HG03342 (cell line): Measurements from ENCODE around the gene CDH13.
A peak's percentile ranks its signal among the peaks of the same experiment; 100 is the strongest.

Source experiments
- ATAC-seq: cut with Tn5 transposase; IDR thresholded peaks from one replicate; pipeline ENCODE4 v1.9.1; 2021; ENCODE audit warnings: mild to moderate bottlenecking, moderate library complexity; ENCODE audit not compliant: unreplicated experiment

The CDH13 gene

GRCh38 chr16:83579027-83579426, 952.3 kb downstream of the CDH13 start:
- ATAC-seq = no peak

DNA sequence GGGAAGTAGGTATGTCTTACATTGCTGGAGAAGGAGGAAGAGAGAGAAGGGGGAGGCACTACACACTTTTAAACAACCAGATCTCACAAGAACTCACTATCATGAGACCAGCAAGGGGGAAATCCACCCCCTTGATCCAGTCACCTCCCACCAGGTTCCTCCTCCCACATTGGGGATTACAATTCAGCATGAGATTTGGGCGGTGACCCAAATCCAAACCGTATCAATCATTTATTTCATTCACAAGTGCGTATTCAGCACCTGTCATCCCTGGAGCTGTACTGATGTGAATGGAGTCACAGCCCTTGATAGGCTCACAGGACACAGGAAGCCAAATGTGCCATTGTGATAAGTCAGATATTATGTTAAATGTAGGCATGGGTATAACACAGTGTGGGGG, 952.7 kb downstream of the CDH13 start:
- no peak for ATAC-seq

DNA sequence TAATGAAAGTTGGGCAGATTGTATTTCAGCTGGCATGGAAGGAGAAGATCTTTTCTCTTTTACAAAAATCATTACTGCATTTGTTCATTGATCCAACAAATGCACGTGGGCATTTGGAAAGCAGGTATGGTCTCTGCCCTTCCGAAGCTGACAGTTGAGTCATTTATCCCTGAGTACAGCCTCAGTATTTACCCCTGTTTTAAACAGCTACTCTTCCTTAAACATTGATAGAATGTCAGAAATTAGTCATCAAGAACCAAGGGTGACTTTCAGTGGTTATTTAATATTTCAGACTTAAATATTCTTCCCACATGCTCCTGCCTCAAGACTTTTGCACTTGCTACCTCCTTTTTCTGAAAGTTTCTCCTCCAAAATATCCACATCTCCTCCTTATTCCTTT, 954.3 kb downstream of the CDH13 start:
- ATAC-seq = peak; percentile 70

DNA sequence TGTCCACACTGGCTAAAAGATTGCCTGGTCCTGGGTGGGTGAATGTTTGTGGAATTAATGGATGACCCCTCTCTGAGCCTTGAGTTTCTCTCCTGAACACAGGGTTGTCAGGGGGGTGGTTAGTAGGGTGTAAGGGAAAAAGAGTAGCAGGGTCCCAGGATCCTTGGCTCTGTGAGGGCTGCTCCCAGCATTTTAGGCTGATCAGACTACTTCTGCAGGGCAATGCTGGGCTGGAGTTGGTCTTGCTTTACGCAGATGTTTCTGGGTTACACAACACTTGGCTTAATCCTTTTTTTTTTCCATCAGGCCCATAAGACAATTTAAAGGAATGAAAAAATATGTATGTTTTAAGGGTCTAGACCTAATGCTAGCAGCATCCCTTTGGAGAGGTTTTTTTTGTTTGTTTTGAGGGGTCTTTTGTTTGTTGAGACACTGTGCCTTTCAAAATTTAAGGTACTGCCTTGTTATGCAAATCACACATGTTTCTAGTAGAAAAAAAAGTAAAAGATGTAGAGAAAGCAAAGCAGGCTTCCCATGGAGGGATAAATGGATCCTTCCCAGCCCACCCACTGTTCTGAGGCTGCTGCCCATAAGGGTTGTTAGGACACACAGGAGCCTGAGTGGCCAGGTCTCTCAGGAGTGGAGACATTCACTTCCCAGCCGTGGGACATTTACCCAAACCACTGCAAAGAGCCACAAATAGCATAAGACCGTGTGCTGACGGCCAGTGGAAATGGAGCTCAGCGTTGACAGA, 955.4 kb downstream of the CDH13 start:
- no peak for ATAC-seq

- no peak for ATAC-seq
These were observed 959.3 kb downstream of the CDH13 start for GRCh38 chr16:83586036-83586435.

DNA sequence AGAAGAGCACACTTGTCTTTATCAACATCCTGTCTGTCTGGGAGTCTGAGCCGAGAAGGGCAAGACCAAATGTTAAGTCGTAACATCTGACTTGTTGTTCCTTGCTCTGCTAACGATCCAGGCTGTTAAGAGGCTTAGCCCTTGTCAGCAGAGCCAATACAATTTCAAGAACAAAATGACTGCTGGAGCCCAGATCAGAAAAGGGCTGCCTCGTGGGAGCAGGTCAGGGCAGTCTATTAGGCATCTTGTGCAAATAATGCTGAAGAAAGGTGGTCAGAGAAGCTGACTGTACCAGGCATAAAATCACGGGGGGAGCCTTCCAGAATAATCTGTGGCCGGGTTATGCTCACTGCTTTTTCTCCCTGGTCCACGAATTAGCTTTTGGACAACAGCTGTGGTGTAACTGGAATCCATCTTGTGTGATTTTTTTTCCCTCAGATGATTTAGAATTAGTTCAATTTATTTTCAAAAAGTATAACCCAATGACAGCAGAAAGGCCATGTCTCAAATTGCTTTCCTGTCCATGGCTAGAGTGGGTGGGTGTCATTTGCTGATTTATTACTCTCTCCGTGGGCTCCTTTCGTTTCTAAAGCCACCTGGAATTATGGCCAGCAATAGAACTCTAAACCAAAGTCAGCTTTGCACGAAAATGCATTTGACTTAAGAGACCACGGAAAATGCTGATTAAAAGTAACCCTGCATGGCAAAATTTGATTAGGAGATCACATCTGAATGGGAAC, 959.9 kb downstream of the CDH13 start:
- ATAC-seq = no peak

DNA sequence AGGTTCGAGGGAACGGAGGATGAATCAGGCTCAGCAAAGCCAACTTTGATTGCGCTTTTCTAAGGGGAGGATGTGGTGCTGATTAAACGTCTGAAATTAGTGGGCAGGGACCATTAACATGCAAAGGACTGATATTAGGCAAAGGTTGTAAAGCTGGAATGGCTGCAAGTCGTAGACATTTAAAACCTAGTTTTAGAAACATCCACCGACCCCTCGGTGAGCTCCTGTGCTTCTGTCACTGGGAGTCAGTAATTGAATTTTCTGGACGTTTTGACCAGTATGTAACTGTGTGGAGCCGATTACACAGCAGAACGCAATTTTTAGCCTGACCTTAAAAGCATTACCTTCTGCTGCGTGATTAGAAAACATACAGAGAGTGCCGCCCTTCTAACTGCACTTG, 960.4 kb downstream of the CDH13 start:
- no peak for ATAC-seq

DNA sequence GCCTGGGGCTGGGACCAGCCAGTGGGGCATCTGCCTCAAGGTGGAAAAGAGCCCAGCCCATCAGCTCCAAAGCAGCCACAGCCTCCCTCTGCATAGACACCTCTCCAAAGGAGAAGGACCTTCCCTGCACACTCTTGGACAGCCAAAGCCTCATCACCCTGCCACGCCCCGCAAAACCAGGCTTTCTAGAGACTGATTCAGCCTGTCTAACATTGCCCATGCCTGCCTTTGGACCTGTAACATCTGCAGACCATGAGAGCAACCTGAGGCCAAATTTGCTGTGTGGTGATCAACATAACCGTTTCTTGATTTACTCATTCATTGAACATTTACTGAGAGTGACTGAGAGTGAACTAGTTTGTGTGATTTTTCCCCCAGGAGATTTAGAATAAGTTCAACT, 961.3 kb downstream of the CDH13 start:
- ATAC-seq = no peak

- ATAC-seq = no peak
These were observed 962.8 kb downstream of the CDH13 start for GRCh38 chr16:83589576-83589975.

DNA sequence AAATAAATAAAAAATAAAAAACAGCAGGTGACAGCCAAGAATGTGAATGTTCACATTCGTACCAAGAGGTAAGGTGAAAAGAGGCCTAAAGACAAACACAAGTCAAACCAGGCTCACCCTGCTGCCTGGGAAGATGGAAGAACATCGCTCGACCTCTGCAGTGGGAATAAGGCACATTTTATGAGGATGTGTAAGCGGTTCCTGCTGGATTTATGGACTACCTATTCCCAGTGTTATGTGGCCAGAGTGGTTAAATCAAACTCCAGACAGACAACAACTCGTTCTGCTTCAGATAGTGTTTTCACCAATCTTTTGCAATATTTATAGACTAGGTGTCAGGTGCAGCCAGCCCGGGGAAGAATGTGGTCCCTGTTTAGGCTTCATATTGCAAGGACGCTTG, 966.0 kb downstream of the CDH13 start:
- no peak for ATAC-seq

DNA sequence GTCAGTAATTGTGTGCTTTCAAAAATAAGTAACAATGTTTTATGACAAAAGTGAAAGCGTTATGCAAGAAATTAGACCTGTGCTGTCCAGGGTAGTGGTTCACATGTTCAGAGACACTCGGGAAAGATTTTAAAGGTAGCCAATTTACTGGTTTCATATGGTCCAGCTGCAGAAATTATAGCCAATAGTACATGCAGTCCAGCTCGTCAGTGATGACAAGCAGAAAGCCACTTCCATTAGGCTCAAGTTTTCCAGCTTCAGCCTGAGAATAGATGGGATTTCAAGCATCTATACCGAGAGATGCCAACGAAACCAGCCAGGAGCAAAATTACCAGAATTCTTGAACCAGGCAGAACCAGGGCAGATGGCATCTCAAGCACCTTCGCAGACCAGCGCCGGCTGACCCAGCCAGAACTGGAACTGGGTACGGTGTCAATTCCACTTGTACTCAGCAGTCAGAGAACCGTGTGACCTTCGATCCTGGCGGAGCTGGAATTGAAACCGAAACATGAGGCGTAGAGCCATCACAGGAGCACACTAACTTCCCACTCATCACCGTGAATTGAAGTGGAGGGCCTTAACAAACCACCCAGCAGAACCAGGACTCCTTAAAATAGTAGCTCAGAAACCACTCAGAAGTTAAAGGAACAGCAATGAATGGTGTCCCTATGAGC, 973.2 kb downstream of the CDH13 start:
- no peak for ATAC-seq

DNA sequence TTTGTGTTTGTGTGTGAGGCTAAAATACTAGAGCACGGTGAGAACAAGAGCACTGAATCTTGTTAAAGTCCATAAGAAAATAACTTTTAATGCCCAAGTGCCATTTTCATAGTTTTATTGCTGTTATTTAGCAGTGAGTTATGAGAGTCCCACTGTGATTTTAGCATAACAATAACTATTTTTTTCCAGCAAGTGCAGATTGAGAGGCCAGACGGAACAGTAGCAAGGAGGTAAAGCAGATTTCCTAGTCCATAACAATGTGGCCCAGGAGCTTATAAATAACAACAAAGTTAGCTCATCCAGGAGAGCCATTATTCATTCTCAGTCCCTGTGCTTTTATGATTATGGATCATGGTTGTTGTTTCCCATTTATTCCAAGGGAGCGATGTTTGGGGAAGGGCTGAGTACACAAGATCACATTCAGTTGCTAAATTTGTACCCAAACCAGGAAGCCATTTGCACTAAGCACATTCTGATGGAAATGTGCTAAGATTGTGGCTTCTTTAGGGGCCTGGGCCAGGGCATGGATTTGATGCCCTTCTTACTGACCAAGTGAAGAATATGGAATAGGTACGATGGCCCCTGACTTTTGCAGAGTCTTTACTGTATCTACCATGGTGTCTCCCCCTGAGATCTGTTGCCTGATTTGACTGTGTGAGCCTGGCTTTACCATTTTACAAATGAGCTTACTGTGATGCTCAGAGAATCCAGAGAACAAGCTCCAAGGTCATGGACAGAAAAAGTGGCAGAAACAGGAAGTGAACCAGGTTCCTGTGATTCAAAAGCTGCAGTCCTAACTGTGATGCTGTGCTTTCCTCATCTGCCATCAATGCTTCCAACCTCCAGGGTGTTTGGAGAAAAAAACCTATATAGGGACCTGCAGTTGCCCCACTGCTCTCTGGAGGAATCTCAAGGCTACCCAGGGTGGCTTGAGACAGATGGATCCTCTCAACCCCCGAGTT, 976.3 kb downstream of the CDH13 start:
- no peak for ATAC-seq

GRCh38 chr16:83603723-83604570, 977.2 kb downstream of the CDH13 start:
- ATAC-seq = no peak

- ATAC-seq = no peak
These were observed 979.8 kb downstream of the CDH13 start for GRCh38 chr16:83606486-83607030.

- ATAC-seq = no peak
These were observed 982.4 kb downstream of the CDH13 start for GRCh38 chr16:83609178-83609577.

- no peak for ATAC-seq
These were observed 988.6 kb downstream of the CDH13 start for GRCh38 chr16:83615141-83615952.

GRCh38 chr16:83615953-83616350, 989.2 kb downstream of the CDH13 start:
- no peak for ATAC-seq

- no peak for ATAC-seq
These were observed 992.8 kb downstream of the CDH13 start for GRCh38 chr16:83619381-83620150.
